GM12878 (cell line): ENCODE measurements around the gene ZNF276. TPM values are rescaled to one million over a fixed set of nuclear protein-coding genes. Genes with fewer than 3 reads are reported as not detected.

Experiments
- CBFB ChIP-seq: IDR thresholded peaks from 2 replicates; pipeline ENCODE4 v1.6.1; 2016; ENCODE audit warnings: antibody characterized with exemption, low read depth
- CEBPB ChIP-seq, 2 experiments: fragments of 150-350 bp in 1 of 2; IDR thresholded peaks; 2 replicates each; pipeline ENCODE4 v1.6.1; 2012 to 2014; ENCODE audit warnings: low read depth in 2 of 2, low read length in 2 of 2, borderline replicate concordance in 1 of 2, inconsistent platforms in 1 of 2
- EGR1 ChIP-seq, 2 experiments: IDR thresholded peaks; 1 replicate in 1 of 2; 2 replicates in 1 of 2; pipeline ENCODE4 v1.6.1; 2011 to 2012; ENCODE audit warnings: low read depth in 2 of 2, low read length in 2 of 2, borderline replicate concordance in 1 of 2, mild to moderate bottlenecking in 1 of 2, moderate library complexity in 1 of 2
- ETV6 ChIP-seq, 2 experiments: fragments of 450-650 bp in 1 of 2; IDR thresholded peaks in 1 of 2; conservative IDR thresholded peaks in 1 of 2; 2 replicates each; pipeline ENCODE4 v1.6.1; 2014; ENCODE audit warnings: antibody characterized with exemption in 1 of 2, borderline replicate concordance in 1 of 2, low read depth in 1 of 2, mild to moderate bottlenecking in 1 of 2, moderate library complexity in 1 of 2
- FOXK2 ChIP-seq: fragments of 450-650 bp; IDR thresholded peaks from 2 replicates; pipeline ENCODE4 v1.6.1; 2017; ENCODE audit warnings: mild to moderate bottlenecking, moderate library complexity
- GABPA ChIP-seq: IDR thresholded peaks from 2 replicates; pipeline ENCODE4 v1.6.1; 2014; ENCODE audit warnings: antibody characterized with exemption, low read depth, mild to moderate bottlenecking, inconsistent platforms
- IKZF2 ChIP-seq, 2 experiments: fragments of 450-650 bp; IDR thresholded peaks; 2 replicates each; pipeline ENCODE4 v1.6.1; 2017; ENCODE audit warnings: mild to moderate bottlenecking in 2 of 2, moderate library complexity in 2 of 2
- KAT2A ChIP-seq: conservative IDR thresholded peaks from 2 replicates; pipeline ENCODE4 v1.6.1; 2011; ENCODE audit warnings: low read depth, low read length; ENCODE audit not compliant: control insufficient read depth
- MTA3 ChIP-seq: IDR thresholded peaks from 2 replicates; pipeline ENCODE4 v1.6.1; 2012; ENCODE audit warnings: low read length, inconsistent platforms, borderline replicate concordance
- PKNOX1 ChIP-seq: fragments of 450-650 bp; IDR thresholded peaks from 2 replicates; pipeline ENCODE4 v1.6.1; 2016; ENCODE audit warnings: mild to moderate bottlenecking
- PML ChIP-seq: IDR thresholded peaks from 2 replicates; pipeline ENCODE4 v1.6.1; 2012; ENCODE audit warnings: low read length, inconsistent platforms
- polyA plus RNA-seq, 11 experiments: library from polyadenylated mRNA; depleted of rRNA in 4 of 11; unstranded in 6 of 11; stranded (reverse) in 5 of 11; fragments of >200 nt; fragmentation: Nextera tagmentation in 4 of 11; fragmentation: Illumina TruSeq in 1 of 11; extraction: Ambion mirVana in 4 of 11; extraction: Trizol in 1 of 11; gene quantifications; 1 replicate in 1 of 11; 2 replicates in 10 of 11; pipeline versions ENCODE4 v1.2.1 to v1.2.3, GENCODE V29; 2011 to 2016; ENCODE audit warnings: inconsistent platforms in 2 of 11, missing spikeins in 2 of 11, low read depth in 1 of 11
- total RNA-seq, 4 experiments: library from RNA; depleted of rRNA in 3 of 4; stranded (reverse); fragments of >200 nt in 3 of 4; fragmentation: Illumina TruSeq in 1 of 4; extraction: Trizol in 1 of 4; gene quantifications; 2 replicates each; pipeline versions ENCODE4 v1.2.1 to v1.2.3, GENCODE V29; 2013 to 2021

ZNF276 gene
- total and polyA plus RNA-seq, 10 of the 15 experiments (the other 5 are each of a cell fraction or from before 2014, with no cell fraction given) = 0.27 to 22.7 (median 8.7) TPM

- TF ChIP-seq PKNOX1 (no peak), PML (peak; percentile 96), CEBPB (IDR thresholded peaks at IDR 0.05; ENCODE audit: borderline replicate concordance in 1 of 2, low read depth in 2 of 2, low read length in 2 of 2) (no peak), KAT2A (no peak), EGR1 (IDR thresholded peaks at IDR 0.05; ENCODE audit: borderline replicate concordance in 1 of 2, low read depth in 2 of 2, low read length in 2 of 2) (peak in 1 of 2 experiments; percentile 82; a peak in 2 of 3 replicates), IKZF2 (IDR thresholded peaks at IDR 0.05) (no peak), MTA3 (no peak), CBFB (0 out of 2 replicates have a peak, but pooled peaks have one; percentile 44), ETV6 (conservative IDR thresholded peaks at IDR 0.05 in 1 of 2, IDR thresholded peaks at IDR 0.05 in 1 of 2; ENCODE audit: borderline replicate concordance in 1 of 2, low read depth in 1 of 2) (no peak), FOXK2 (no peak), GABPA (no peak)
Measured at GRCh38 chr16:89686520-89687091, 34.7 kb upstream of the ZNF276 start, which contains the start of gene CDK10 (continued).
